Cardiac ventricle fibroblast (primary cell): ENCODE measurements around the gene NCBP3. TPM values are rescaled to one million over a fixed set of nuclear protein-coding genes. Genes with fewer than 3 reads are reported as not detected.

Experiments
- total RNA-seq: library from RNA; depleted of rRNA; stranded (reverse); fragments of >200 nt; gene quantifications from 2 replicates; pipeline ENCODE4 v1.2.3, GENCODE V29; 2015

Gene NCBP3, protein sequence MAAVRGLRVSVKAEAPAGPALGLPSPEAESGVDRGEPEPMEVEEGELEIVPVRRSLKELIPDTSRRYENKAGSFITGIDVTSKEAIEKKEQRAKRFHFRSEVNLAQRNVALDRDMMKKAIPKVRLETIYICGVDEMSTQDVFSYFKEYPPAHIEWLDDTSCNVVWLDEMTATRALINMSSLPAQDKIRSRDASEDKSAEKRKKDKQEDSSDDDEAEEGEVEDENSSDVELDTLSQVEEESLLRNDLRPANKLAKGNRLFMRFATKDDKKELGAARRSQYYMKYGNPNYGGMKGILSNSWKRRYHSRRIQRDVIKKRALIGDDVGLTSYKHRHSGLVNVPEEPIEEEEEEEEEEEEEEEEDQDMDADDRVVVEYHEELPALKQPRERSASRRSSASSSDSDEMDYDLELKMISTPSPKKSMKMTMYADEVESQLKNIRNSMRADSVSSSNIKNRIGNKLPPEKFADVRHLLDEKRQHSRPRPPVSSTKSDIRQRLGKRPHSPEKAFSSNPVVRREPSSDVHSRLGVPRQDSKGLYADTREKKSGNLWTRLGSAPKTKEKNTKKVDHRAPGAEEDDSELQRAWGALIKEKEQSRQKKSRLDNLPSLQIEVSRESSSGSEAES
- total RNA-seq = 12.6 and 15.4 TPM in 2 replicates

DNA sequence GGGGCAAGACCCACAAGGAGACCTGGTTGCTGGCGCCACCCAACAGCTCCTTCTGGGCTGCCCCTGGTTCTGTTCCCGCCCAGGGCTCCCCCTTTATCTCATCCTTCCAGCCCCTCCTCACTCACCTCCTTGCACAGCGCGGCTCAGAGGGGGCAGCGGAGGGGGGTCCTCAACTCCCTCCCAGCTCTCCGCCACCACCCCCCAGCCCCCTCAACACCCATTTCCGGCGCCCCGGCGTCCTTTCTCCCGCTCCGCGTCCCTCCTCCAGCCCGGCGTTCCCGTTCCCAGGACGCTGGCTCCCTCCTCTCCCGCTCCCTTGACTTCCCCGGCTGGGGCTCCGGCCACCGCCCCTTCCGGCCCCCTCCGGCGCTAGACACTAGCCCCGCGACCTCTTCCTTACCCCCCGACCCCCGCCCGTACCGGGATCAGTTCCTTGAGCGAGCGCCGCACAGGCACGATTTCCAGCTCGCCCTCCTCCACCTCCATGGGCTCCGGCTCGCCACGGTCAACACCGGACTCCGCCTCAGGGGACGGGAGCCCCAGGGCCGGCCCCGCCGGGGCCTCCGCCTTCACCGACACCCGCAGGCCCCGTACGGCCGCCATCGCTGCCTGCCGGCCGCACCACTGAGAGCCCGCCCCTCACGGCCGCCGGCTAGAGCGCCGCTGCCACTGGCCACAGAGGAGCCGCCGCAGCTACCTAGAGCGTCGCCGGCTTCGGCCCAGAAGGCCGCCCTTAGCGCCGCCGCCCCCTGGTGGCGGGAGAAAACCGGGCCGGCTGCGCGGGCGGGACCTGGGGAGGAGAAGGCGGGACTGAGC, at the start of gene NCBP3:
NCBP3 (minus strand) TSS at position 626 of the 816 bp plus-strand sequence; CDS start at position 603, 23 bp downstream.

DNA sequence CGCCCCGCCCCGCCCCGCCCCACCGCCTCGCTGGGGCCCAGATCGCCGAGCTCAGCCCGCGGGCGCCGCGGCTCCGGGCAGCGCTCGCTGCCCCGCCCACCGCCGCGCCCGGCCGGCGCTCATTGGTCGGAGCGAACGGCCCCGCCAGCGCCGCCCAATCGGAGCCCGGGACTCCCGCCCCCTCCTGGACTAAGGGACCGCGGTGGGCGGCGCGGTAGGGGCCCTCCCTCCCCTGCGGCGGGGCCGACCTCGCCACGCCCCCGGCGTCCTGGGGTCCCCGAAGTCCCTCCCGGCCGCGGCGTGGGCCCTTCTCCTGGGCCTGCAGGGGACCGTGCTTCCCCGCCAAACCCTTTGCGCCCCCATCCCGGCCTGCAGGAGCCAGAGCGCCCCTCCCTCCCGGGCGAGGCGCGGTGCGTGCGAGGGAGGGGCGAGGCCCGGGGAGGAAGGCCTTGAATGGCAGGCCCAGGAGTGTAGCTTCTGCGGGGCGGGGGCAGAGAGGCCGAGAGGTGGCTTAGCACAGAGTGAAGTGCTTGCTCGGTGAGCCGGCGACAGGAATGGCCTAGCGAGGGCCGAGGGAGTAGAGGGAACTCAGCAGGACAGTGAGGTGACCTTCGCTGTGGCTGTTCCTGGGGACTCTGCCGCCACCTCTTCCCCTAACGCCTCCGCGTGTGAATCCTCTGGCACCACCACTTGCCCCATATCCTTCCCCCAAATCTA, 47.1 kb upstream of the NCBP3 start, which contains the start of gene CAMKK1:
CAMKK1 (minus strand) TSS at position 51 of the 717 bp plus-strand sequence. CDS start 7,366 bp downstream, outside the sequence.

DNA sequence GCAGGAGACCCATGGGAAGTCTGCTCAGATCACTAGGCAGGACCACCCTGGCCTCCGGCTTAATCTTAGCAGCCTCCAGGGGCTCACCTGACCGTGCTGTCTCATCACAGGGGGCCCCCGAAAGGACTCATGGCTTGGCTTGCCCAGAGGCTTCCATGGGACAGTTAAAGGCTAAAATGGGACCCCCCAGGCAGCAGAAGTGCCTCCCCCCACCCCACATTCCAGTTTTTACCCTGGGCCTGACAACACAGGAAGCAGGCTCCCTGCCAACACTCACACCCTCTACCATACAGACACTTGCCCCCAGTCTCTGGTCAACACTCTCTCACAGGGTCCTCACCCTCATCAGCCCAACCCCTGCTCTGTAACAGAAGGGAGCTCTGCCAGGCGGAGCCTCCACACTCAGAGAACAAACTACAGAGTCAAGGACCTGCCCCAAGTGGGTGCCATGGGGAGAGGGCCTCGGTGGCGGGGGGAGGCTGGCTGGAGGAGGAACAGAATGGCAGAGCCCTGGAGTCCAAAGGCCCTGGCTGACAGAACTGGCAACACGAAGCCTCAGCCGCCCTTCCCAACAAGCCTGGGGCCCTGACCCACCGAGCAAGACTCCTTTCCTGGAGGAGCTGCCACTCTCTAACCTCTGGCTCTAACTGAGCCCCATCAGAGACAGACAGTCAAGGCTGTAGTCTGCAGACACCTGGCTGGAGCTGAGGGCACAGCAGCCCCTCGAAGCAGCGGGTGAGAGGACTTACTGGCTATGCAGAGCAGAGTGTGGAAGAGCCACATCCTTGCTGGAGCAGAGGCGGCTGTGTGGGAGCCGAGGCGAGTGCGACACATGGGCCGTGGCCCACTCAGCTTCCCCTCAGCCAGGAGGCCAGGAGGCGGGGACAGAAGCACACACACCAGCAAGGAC, 45.4 kb downstream of the NCBP3 start, which contains the start of gene ITGAE:
ITGAE (minus strand) TSS at position 827 of the 910 bp plus-strand sequence; CDS start at position 783, 44 bp downstream.

Other genes starting within 250 kb of the NCBP3 start
- 1.5 and 2.3 TPM in 2 replicates for gene TRPV1, start 236.8 kb downstream of the NCBP3 start, total RNA-seq
- 8.3 and 10.7 TPM in 2 replicates for gene SHPK, start 210.0 kb downstream of the NCBP3 start, total RNA-seq
- 13.9 and 23.1 TPM in 2 replicates for gene CTNS, start 209.5 kb downstream of the NCBP3 start, total RNA-seq
- 169 and 191 TPM in 2 replicates for gene TAX1BP3, start 177.7 kb downstream of the NCBP3 start, total RNA-seq
- gene EMC6, start 177.4 kb downstream of the NCBP3 start, total RNA-seq = 4.7 and 8.5 TPM in 2 replicates
- 0.20 and 1.2 TPM in 2 replicates for gene P2RX5, start 150.1 kb downstream of the NCBP3 start, total RNA-seq
- 0.31 and 1.6 TPM in 2 replicates for gene HASPIN, start 122.3 kb downstream of the NCBP3 start, total RNA-seq
- 5.7 and 13.4 TPM in 2 replicates for gene ITGAE, start 45.1 kb downstream of the NCBP3 start, total RNA-seq
- 3.3 and 3.5 TPM in 2 replicates for gene CAMKK1, start 46.8 kb upstream of the NCBP3 start, total RNA-seq
- not detected in 2 replicates for gene P2RX1, start 70.2 kb upstream of the NCBP3 start, total RNA-seq
- 0.06 TPM in 1 of 2 replicates, not detected in the other for gene ATP2A3, start 118.2 kb upstream of the NCBP3 start, total RNA-seq